H9 (cell line): ENCODE results near the gene TP73. TPM values are rescaled to one million over a fixed set of nuclear protein-coding genes. Genes with fewer than 3 reads are reported as not detected.

Experiments used
- DNase-seq: peaks from one replicate; pipeline ENCODE4 v3.0.0-alpha.2; 2017
- H2AFZ ChIP-seq: one replicate; pipeline ENCODE4 v1.6.1; 2013; ENCODE audit warnings: mild to moderate bottlenecking, low read length, control low read depth, moderate library complexity
- H2AK5ac ChIP-seq: 2 replicates; pipeline ENCODE4 v1.6.1; 2013; ENCODE audit warnings: low read length, control low read depth, mixed read lengths; ENCODE audit not compliant: insufficient read length
- H2BK120ac ChIP-seq: one replicate; pipeline ENCODE4 v1.6.1; 2013; ENCODE audit warnings: low read depth, mild to moderate bottlenecking, low read length, control low read depth, inconsistent platforms; ENCODE audit not compliant: poor library complexity, severe bottlenecking
- H2BK12ac ChIP-seq: 2 replicates; pipeline ENCODE4 v1.6.1; 2013; ENCODE audit warnings: low read length, control low read depth, mixed read lengths, low read depth; ENCODE audit not compliant: insufficient read length
- H2BK15ac ChIP-seq: 2 replicates; pipeline ENCODE4 v1.6.1; 2013; ENCODE audit warnings: low read depth, low read length, control low read depth
- H2BK20ac ChIP-seq: one replicate; pipeline ENCODE4 v1.6.1; 2013; ENCODE audit warnings: low read depth, mild to moderate bottlenecking, low read length, control low read depth, inconsistent platforms; ENCODE audit not compliant: poor library complexity, severe bottlenecking
- H2BK5ac ChIP-seq: 2 replicates; pipeline ENCODE4 v1.6.1; 2013; ENCODE audit warnings: low read length, control low read depth, mixed read lengths; ENCODE audit not compliant: insufficient read length
- H3K14ac ChIP-seq: 2 replicates; pipeline ENCODE4 v1.6.1; 2013; ENCODE audit warnings: low read length, control low read depth; ENCODE audit not compliant: insufficient read depth
- H3K18ac ChIP-seq: 2 replicates; pipeline ENCODE4 v1.6.1; 2013; ENCODE audit warnings: low read depth, mild to moderate bottlenecking, mixed read lengths, low read length, control low read depth; ENCODE audit not compliant: insufficient read length
- H3K23ac ChIP-seq: 2 replicates; pipeline ENCODE4 v1.6.1; 2013; ENCODE audit warnings: low read length, control low read depth, mixed read lengths, low read depth; ENCODE audit not compliant: insufficient read length
- H3K23me2 ChIP-seq: 2 replicates; pipeline ENCODE4 v1.6.1; 2013; ENCODE audit warnings: low read depth, mild to moderate bottlenecking, mixed read lengths, low read length, control low read depth; ENCODE audit not compliant: insufficient read length, poor library complexity, severe bottlenecking
- H3K27ac ChIP-seq: 2 replicates; pipeline ENCODE4 v1.5.1; 2013; ENCODE audit warnings: low read length, control low read depth, mixed read lengths, low read depth; ENCODE audit not compliant: insufficient read length
- H3K27me3 ChIP-seq: 2 replicates; pipeline ENCODE4 v1.6.1; 2013; ENCODE audit warnings: low read length, control low read depth, inconsistent platforms; ENCODE audit not compliant: insufficient read depth
- H3K4ac ChIP-seq: 2 replicates; pipeline ENCODE4 v1.6.1; 2013; ENCODE audit warnings: low read depth, mild to moderate bottlenecking, control low read depth, inconsistent platforms, low read length, moderate library complexity
- H3K4me1 ChIP-seq: 2 replicates; pipeline ENCODE4 v1.6.1; 2013; ENCODE audit warnings: low read length, control low read depth, inconsistent platforms; ENCODE audit not compliant: insufficient read depth
- H3K4me2 ChIP-seq: 2 replicates; pipeline ENCODE4 v1.6.1; 2013; ENCODE audit warnings: low read length, control low read depth, mixed read lengths; ENCODE audit not compliant: insufficient read length, insufficient read depth
- H3K56ac ChIP-seq: 2 replicates; pipeline ENCODE4 v1.6.1; 2013; ENCODE audit warnings: low read depth, mild to moderate bottlenecking, mixed read lengths, low read length, control low read depth; ENCODE audit not compliant: insufficient read length
- H3K79me1 ChIP-seq: 2 replicates; pipeline ENCODE4 v1.6.1; 2013; ENCODE audit warnings: low read depth, mild to moderate bottlenecking, moderate library complexity, low read length, control low read depth, inconsistent platforms; ENCODE audit not compliant: insufficient read depth, poor library complexity, severe bottlenecking
- H3K79me2 ChIP-seq: 2 replicates; pipeline ENCODE4 v1.6.1; 2013; ENCODE audit warnings: low read length, control low read depth, inconsistent platforms; ENCODE audit not compliant: insufficient read depth
- H3K9ac ChIP-seq: 2 replicates; pipeline ENCODE4 v1.6.1; 2013; ENCODE audit warnings: low read length, control low read depth, mixed read lengths; ENCODE audit not compliant: insufficient read length; ENCODE audit errors: extremely low read depth
- H3K9me3 ChIP-seq: one replicate; pipeline ENCODE4 v1.6.1; 2013; ENCODE audit warnings: low read depth, low read length, inconsistent platforms; ENCODE audit not compliant: control insufficient read depth
- H3T11ph ChIP-seq: one replicate; pipeline ENCODE4 v1.6.1; 2013; ENCODE audit warnings: mild to moderate bottlenecking, low read length, control low read depth, inconsistent platforms
- H4K20me1 ChIP-seq: one replicate; pipeline ENCODE4 v1.6.1; 2013; ENCODE audit not compliant: control insufficient read depth, insufficient read length, insufficient read depth
- H4K5ac ChIP-seq: 2 replicates; pipeline ENCODE4 v1.6.1; 2013; ENCODE audit warnings: low read depth, mild to moderate bottlenecking, mixed read lengths, low read length, control low read depth; ENCODE audit not compliant: insufficient read length
- H4K8ac ChIP-seq: replicated peaks from 2 replicates; pipeline ENCODE4 v1.6.1; 2013; ENCODE audit warnings: low read length, control low read depth, mixed read lengths, low read depth; ENCODE audit not compliant: insufficient read length
- H4K91ac ChIP-seq: 2 replicates; pipeline ENCODE4 v1.6.1; 2013; ENCODE audit warnings: low read depth, mild to moderate bottlenecking, moderate library complexity, mixed read lengths, low read length, control low read depth; ENCODE audit not compliant: insufficient read length
- H3K27ac Mint-ChIP-seq, 3 experiments: 2 replicates in 2 of 3; 3 replicates in 1 of 3; pipeline ENCODE4 v1.8.0; 2020 to 2021; ENCODE audit warnings: mixed read lengths in 3 of 3, mild to moderate bottlenecking in 1 of 3, moderate library complexity in 1 of 3
- H3K27me3 Mint-ChIP-seq: 2 replicates; pipeline ENCODE4 v1.8.0; 2021; ENCODE audit warnings: low read depth, mild to moderate bottlenecking, moderate library complexity, mixed read lengths
- H3K36me3 Mint-ChIP-seq, 3 experiments: 2 replicates in 2 of 3; 3 replicates in 1 of 3; pipeline ENCODE4 v1.8.0; 2020 to 2021; ENCODE audit warnings: low read depth in 3 of 3, mixed read lengths in 3 of 3; ENCODE audit not compliant: insufficient read depth in 1 of 3
- H3K4me1 Mint-ChIP-seq, 2 experiments: 2 replicates each; pipeline ENCODE4 v1.8.0; 2020; ENCODE audit warnings: mixed read lengths in 2 of 2
- H3K4me3 Mint-ChIP-seq, 2 experiments: 2 replicates in 1 of 2; 3 replicates in 1 of 2; pipeline ENCODE4 v1.8.0; 2020 to 2021; ENCODE audit warnings: mild to moderate bottlenecking in 2 of 2, mixed read lengths in 2 of 2, moderate library complexity in 1 of 2
- H3K9me3 Mint-ChIP-seq, 2 experiments: 2 replicates in 1 of 2; 3 replicates in 1 of 2; pipeline ENCODE4 v1.8.0; 2020; ENCODE audit warnings: mild to moderate bottlenecking in 2 of 2, mixed read lengths in 2 of 2, moderate library complexity in 1 of 2
- WGBS: extraction: QIAGEN DNeasy Blood & Tissue Kit; methylation state at CpG from one replicate; pipeline ENCODE4 v1.1.7; 2013; ENCODE audit warnings: missing lambda C conversion rate, low lambda C conversion rate, mixed read lengths; ENCODE audit not compliant: insufficient read length; ENCODE audit errors: extremely low coverage; 5-methylcytosine and 5-hydroxymethylcytosine counted together
- total RNA-seq: library from RNA; stranded (reverse); gene quantifications from 2 replicates; pipeline ENCODE4 v1.2.1, GENCODE V29; 2021
- TF ChIP-seq, protein P1 (sequence below): fragments of 200-600 bp; sonication (generic); conservative IDR thresholded peaks from 3 replicates; pipeline ENCODE4 v1.8.0; 2021; ENCODE audit warnings: antibody characterized with exemption, mild to moderate bottlenecking

Gene TP73
- total RNA-seq, 1 experiment from 2014 or later = 4.7 TPM

DNA sequence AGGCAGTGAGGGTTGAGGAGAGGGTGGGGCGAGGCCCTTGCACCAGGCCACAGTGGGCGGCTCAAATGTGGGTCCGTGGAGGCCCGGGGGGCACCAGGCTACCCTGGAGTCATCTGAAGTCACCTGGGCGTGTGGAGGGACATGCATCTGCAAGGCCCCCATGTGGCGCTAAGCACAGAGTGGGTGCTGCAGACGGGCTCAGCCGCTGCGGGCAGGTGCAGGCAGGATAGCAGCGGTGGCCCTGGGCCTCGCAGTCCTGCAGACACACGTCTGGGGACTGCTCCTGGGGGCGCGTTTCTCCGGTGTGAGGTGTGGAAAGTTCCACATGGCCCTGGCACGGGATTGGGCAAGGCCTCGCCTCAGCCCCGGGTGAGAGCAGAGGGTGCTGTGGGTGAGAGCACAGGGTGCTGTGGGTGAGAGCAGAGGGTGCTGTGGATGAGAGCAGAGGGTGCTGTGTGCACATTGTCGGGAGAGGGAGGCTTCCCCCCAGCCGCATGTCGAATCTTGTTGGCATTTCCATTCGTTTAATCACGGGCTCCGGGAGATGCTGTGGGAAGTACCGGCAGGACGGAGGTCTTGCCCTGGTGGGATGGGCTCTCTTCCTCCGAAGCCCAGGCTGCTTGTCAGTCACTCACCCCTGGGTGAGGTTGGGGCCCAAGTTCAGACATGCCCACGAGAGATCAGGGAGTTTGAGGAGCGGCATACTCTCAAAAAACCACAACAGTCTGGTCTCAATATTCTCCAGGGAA, 46.5 kb downstream of the TP73 start:
- Histone ChIP-seq H2BK5ac (no peak overlapping the region), H3K9me3 (no peaks in the 10 kb centered on the region), H3K23me2 (no peaks in the 10 kb centered on the region), H4K20me1 (no peaks in the 10 kb centered on the region), H2BK15ac (no peak overlapping the region), H4K8ac (no peak overlapping the region), H3K4me1 (no peaks in the 10 kb centered on the region), H3K56ac (no peak overlapping the region), H3K23ac (no peak overlapping the region), H4K5ac (no peak overlapping the region), H3K14ac (no peak overlapping the region; the same call in 1 of the 2 replicates), H3K79me1 (no peaks in the 10 kb centered on the region), H2BK12ac (no peak overlapping the region), H3K27ac (no peak overlapping the region), H3K27me3 (no peaks in the 10 kb centered on the region; the same call in 1 of the 2 replicates), H2AK5ac (no peak overlapping the region), H3K18ac (no peak overlapping the region), H3K79me2 (no peaks in the 10 kb centered on the region), H3T11ph (no peak overlapping the region), H2BK20ac (no peak overlapping the region), H3K4me2 (no peak overlapping the region), H2AFZ (no peak overlapping the region), H3K9ac (no peak overlapping the region), H4K91ac (no peak overlapping the region), H3K4ac (no peak overlapping the region), H2BK120ac (no peak overlapping the region)
- no peak for DNase-seq
- Mint-ChIP-seq H3K27ac (peak overlapping the region in 1 of 3 experiments; percentile 18; a peak in 2 of 7 replicates), H3K36me3 (peaks cover 0 to 2% (median 1%) of the 10 kb centered on the region in 3 experiments; a peak in 2 of 7 replicates), H3K4me3 (no peak overlapping the region), H3K4me1 (peaks cover 4 to 26% of the 10 kb centered on the region in 2 experiments), H3K27me3 (peaks cover 34% of the 10 kb centered on the region), H3K9me3 (peaks cover 2 to 4% of the 10 kb centered on the region in 2 experiments; a peak in 4 of 5 replicates)
- no CpG with 5 or more reads among the region's 29 CpGs for WGBS
- TF ChIP-seq, protein P1, sequence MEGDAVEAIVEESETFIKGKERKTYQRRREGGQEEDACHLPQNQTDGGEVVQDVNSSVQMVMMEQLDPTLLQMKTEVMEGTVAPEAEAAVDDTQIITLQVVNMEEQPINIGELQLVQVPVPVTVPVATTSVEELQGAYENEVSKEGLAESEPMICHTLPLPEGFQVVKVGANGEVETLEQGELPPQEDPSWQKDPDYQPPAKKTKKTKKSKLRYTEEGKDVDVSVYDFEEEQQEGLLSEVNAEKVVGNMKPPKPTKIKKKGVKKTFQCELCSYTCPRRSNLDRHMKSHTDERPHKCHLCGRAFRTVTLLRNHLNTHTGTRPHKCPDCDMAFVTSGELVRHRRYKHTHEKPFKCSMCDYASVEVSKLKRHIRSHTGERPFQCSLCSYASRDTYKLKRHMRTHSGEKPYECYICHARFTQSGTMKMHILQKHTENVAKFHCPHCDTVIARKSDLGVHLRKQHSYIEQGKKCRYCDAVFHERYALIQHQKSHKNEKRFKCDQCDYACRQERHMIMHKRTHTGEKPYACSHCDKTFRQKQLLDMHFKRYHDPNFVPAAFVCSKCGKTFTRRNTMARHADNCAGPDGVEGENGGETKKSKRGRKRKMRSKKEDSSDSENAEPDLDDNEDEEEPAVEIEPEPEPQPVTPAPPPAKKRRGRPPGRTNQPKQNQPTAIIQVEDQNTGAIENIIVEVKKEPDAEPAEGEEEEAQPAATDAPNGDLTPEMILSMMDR = no peak
